ENCODE data around the gene IQGAP2.

- TF ChIP-seq EP300 (IDR thresholded peaks at IDR 0.05; ENCODE audit: borderline replicate concordance in 1 of 2, low read depth in 2 of 2, low read length in 2 of 2) (no peak), JUND (IDR thresholded peaks at IDR 0.05; ENCODE audit: low read length) (no peak), ZNF274 (IDR thresholded peaks at IDR 0.05; ENCODE audit: borderline replicate concordance, extremely low read depth, low read length) (no peak), POLR2A (IDR thresholded peaks at IDR 0.05; ENCODE audit: control extremely low read depth in 1 of 2, low read depth in 2 of 2, low read length in 2 of 2) (no peak), ASH2L (IDR thresholded peaks at IDR 0.05; ENCODE audit: low read length) (no peak), CTCF (IDR thresholded peaks at IDR 0.05; ENCODE audit: control extremely low read depth in 1 of 3, insufficient read depth in 1 of 3, low read depth in 1 of 3, low read length in 3 of 3) (no peak), SUZ12 (IDR thresholded peaks at IDR 0.05; ENCODE audit: low read length) (no peak), SIN3A (conservative IDR thresholded peaks at IDR 0.05 in 1 of 2, IDR thresholded peaks at IDR 0.05 in 1 of 2; ENCODE audit: low read depth in 1 of 2, low read length in 2 of 2) (no peak), USF2 (IDR thresholded peaks at IDR 0.05; ENCODE audit: low read length) (no peak), MAX (IDR thresholded peaks at IDR 0.05) (no peak), EGR1 (IDR thresholded peaks at IDR 0.05; ENCODE audit: borderline replicate concordance, low read depth, low read length) (no peak)
Observed at GRCh38 chr5:76657091-76657490, 254.0 kb downstream of the IQGAP2 start.

All from H1 (cell line).